Smooth muscle cell (in vitro differentiated cells): ENCODE measurements around the gene PGM5. TPM values are rescaled to one million over a fixed set of nuclear protein-coding genes. Genes with fewer than 3 reads are reported as not detected.

Source experiments
- DNase-seq: peaks from one replicate; lab custom pipeline; 2025; ENCODE audit not compliant: unreplicated experiment; lab: John Stamatoyannopoulos, UW
- H2AFZ ChIP-seq: fragments of 200-600 bp; sonication (generic); 2 replicates; pipeline ENCODE4 v1.6.0; 2016; ENCODE audit warnings: antibody characterized with exemption, low read depth, mild to moderate bottlenecking
- H3F3A ChIP-seq: fragments of 200-600 bp; sonication (generic); 2 replicates; pipeline ENCODE4 v1.6.0; 2017; ENCODE audit warnings: antibody characterized with exemption, low read depth
- H3K27ac ChIP-seq: fragments of 200-600 bp; sonication (generic); 2 replicates; pipeline ENCODE4 v1.5.1; 2016; ENCODE audit warnings: low read depth, mild to moderate bottlenecking
- H3K27me3 ChIP-seq: fragments of 200-600 bp; sonication (generic); 2 replicates; pipeline ENCODE4 v1.6.1; 2016; ENCODE audit warnings: low read depth, mild to moderate bottlenecking
- H3K36me3 ChIP-seq: fragments of 200-600 bp; sonication (generic); 2 replicates; pipeline ENCODE4 v1.5.1; 2016; ENCODE audit warnings: low read depth
- H3K4me1 ChIP-seq: fragments of 200-600 bp; sonication (generic); 2 replicates; pipeline ENCODE4 v1.5.1; 2016; ENCODE audit warnings: low read depth
- H3K4me2 ChIP-seq: fragments of 200-600 bp; sonication (generic); 2 replicates; pipeline ENCODE4 v1.6.0; 2016; ENCODE audit warnings: mild to moderate bottlenecking
- H3K4me3 ChIP-seq: fragments of 200-600 bp; sonication (generic); 2 replicates; pipeline ENCODE4 v1.5.1; 2016; ENCODE audit warnings: mild to moderate bottlenecking
- H3K79me2 ChIP-seq: fragments of 200-600 bp; sonication (generic); 2 replicates; pipeline ENCODE4 v1.6.0; 2016; ENCODE audit warnings: low read depth, mild to moderate bottlenecking
- H3K9ac ChIP-seq: fragments of 200-600 bp; sonication (generic); 2 replicates; pipeline ENCODE4 v1.6.0; 2016; ENCODE audit warnings: low read depth
- H3K9me3 ChIP-seq: fragments of 200-600 bp; sonication (generic); replicated peaks from 2 replicates; pipeline ENCODE4 v1.5.1; 2016; ENCODE audit warnings: low read depth
- H4K20me1 ChIP-seq: fragments of 200-600 bp; sonication (generic); 2 replicates; pipeline ENCODE4 v1.6.0; 2016; ENCODE audit warnings: low read depth
- CTCF ChIP-seq: fragments of 200-600 bp; sonication (generic); IDR thresholded peaks from 2 replicates; pipeline ENCODE4 v1.5.1; 2017; ENCODE audit warnings: borderline replicate concordance, mild to moderate bottlenecking, antibody characterized with exemption; ENCODE audit not compliant: insufficient read depth, poor library complexity, severe bottlenecking
- WGBS: methylation state at CpG from one replicate; pipeline ENCODE4 v1.1.7; 2016; ENCODE audit warnings: low lambda C conversion rate; 5-methylcytosine and 5-hydroxymethylcytosine counted together
- polyA plus RNA-seq: library from polyadenylated mRNA; unstranded; fragments of >200 nt; fragmentation: Nextera tagmentation; extraction: Ambion mirVana; gene quantifications from 2 replicates; pipeline ENCODE4 v1.2.1, GENCODE V29; 2016
- total RNA-seq: library from RNA; depleted of rRNA; stranded (reverse); fragments of >200 nt; gene quantifications from 2 replicates; pipeline ENCODE4 v1.2.3, GENCODE V29; 2014

PGM5 gene
- total and polyA plus RNA-seq, 2 experiments from 2014 or later: 0.77 to 5.6 TPM

- WGBS: 83% methylated on average over 2 of the region's 2 CpGs
- no peak overlapping the region for H3K27ac ChIP-seq
Measured at GRCh38 chr9:68443624-68444023, 87.2 kb downstream of the PGM5 start.

DNA sequence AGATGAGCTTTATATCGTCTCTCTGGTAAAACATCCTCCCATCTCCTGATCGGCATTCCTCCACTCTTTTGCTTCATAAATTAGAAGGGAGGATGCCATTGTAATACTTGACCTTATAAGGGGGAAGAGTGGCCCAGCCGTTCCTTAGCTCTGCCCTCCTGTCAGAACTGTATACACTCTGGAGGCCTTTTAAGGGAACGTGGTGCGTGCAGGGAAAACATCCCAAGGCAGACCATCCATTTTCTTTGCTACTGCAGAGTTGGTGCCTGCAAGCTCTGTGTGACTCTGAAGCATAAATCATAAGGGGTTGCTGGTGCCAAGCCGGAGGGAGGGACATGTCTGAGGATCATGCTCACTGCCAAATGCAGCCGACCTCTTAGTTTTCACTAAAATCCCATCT lies 90.4 kb downstream of the PGM5 start:
- H3K4me2 ChIP-seq: peak overlapping the region; percentile 10
- no peak for TF ChIP-seq CTCF
- no peaks in the 10 kb centered on the region for H4K20me1 ChIP-seq
- H3F3A ChIP-seq: no peaks in the 10 kb centered on the region
- H3K79me2 ChIP-seq: no peaks in the 10 kb centered on the region
- H3K9me3 ChIP-seq: no peaks in the 10 kb centered on the region
- no peaks in the 10 kb centered on the region for H3K4me1 ChIP-seq
- no peaks in the 10 kb centered on the region for H3K36me3 ChIP-seq
- H3K4me3 ChIP-seq: no peak overlapping the region
- no peak for DNase-seq
- no peaks in the 10 kb centered on the region for H3K27me3 ChIP-seq
- WGBS: 29% methylated on average over 7 of the region's 7 CpGs
- H2AFZ ChIP-seq: peak overlapping the region; percentile 12
- H3K9ac ChIP-seq: no peak overlapping the region
- H3K27ac ChIP-seq: no peak overlapping the region

More at GRCh38 chr9:68443624-68444023, 87.2 kb downstream of the PGM5 start:
- no peak overlapping the region for H3K9ac ChIP-seq
- TF ChIP-seq CTCF: no peak
- H3F3A ChIP-seq: no peaks in the 10 kb centered on the region
- H4K20me1 ChIP-seq: no peaks in the 10 kb centered on the region
- H3K4me3 ChIP-seq: no peak overlapping the region
- H3K9me3 ChIP-seq: no peaks in the 10 kb centered on the region
- no peaks in the 10 kb centered on the region for H3K4me1 ChIP-seq
- no peak overlapping the region for H3K4me2 ChIP-seq
- no peaks in the 10 kb centered on the region for H3K27me3 ChIP-seq
- no peaks in the 10 kb centered on the region for H3K79me2 ChIP-seq
- no peak overlapping the region for H2AFZ ChIP-seq
- no peak for DNase-seq
- no peaks in the 10 kb centered on the region for H3K36me3 ChIP-seq

DNA sequence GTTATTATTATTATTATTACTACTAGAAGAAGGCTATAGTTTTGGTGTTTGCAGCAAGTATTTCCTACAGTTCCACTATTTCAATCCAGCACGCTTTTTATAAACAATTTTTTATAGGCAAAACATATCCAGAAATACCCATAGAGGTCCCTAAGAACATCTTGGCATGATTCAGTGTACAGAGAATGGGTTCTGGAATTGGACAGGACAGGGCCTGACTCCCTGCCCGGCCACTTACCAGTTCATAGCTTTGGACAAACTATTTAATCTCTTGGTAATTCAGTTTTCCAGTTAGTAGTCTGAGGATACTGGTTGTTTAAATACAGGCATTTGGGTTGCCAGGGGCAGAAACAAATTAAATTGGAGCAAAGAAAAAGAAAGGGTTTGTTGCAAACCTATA lies 91.2 kb downstream of the PGM5 start:
- no peak overlapping the region for H3K9ac ChIP-seq
- no peaks in the 10 kb centered on the region for H3K36me3 ChIP-seq
- no peak overlapping the region for H3K27ac ChIP-seq
- DNase-seq: no peak
- H3K4me2 ChIP-seq: no peak overlapping the region
- no peaks in the 10 kb centered on the region for H3K9me3 ChIP-seq
- 80% methylated on average over 2 of the region's 2 CpGs for WGBS
- no peak for TF ChIP-seq CTCF
- H3K79me2 ChIP-seq: no peaks in the 10 kb centered on the region
- H3K27me3 ChIP-seq: no peaks in the 10 kb centered on the region
- H3K4me1 ChIP-seq: no peaks in the 10 kb centered on the region
- no peaks in the 10 kb centered on the region for H4K20me1 ChIP-seq
- no peak overlapping the region for H3K4me3 ChIP-seq
- H3F3A ChIP-seq: no peaks in the 10 kb centered on the region
- no peak overlapping the region for H2AFZ ChIP-seq

- Histone ChIP-seq H3K79me2 (no peaks in the 10 kb centered on the region), H3K27ac (no peak overlapping the region), H3K36me3 (no peaks in the 10 kb centered on the region), H3K27me3 (no peaks in the 10 kb centered on the region), H3K4me3 (no peak overlapping the region), H2AFZ (no peak overlapping the region), H3K9me3 (no peaks in the 10 kb centered on the region), H3K9ac (no peak overlapping the region), H4K20me1 (no peaks in the 10 kb centered on the region), H3K4me1 (no peaks in the 10 kb centered on the region), H3F3A (peaks cover 7% of the 10 kb centered on the region), H3K4me2 (no peak overlapping the region)
- WGBS: 88% methylated on average over 13 of the region's 13 CpGs
- no peak for DNase-seq
- no peak for TF ChIP-seq CTCF
Measured at GRCh38 chr9:68454579-68455334, 98.3 kb downstream of the PGM5 start.
